Pancreas (tissue), 10 donors: ENCODE data around the gene PCED1B. TPM values are rescaled to one million over a fixed set of nuclear protein-coding genes. Genes with fewer than 3 reads are reported as not detected.

Experiments
- ATAC-seq, 4 donors: fragments of 200-7000 bp; cut with Tn5 transposase; one replicate each; pipeline versions ENCODE4 v1.8.0 to v1.9.1; 2020; ENCODE audit warnings: mild to moderate bottlenecking in 4 of 4, moderate library complexity in 4 of 4
- DNase-seq, 6 donors: peaks; one replicate each; pipeline ENCODE4 v3.0.0-alpha.2; 2020
- FAIRE-seq: peaks from 2 replicates; lab custom pipeline; 2012; peaks lifted over from hg19 to GRCh38; lab: Jason Lieb, UNC
- H3K27ac ChIP-seq, 4 donors: fragments of 200-600 bp; sonication (generic); 1 replicate in 3 of 4; 2 replicates in 1 of 4; pipeline versions ENCODE4 v1.5.0 to v1.8.0; 2020
- H3K27me3 ChIP-seq, 4 donors: fragments of 200-600 bp; one replicate each; pipeline ENCODE4 v1.8.0; 2021
- H3K36me3 ChIP-seq, 3 donors: fragments of 200-600 bp; sonication (generic) in 1 of 3; one replicate each; pipeline versions ENCODE4 v1.5.0 to v1.8.0; 2020 to 2021
- H3K4me1 ChIP-seq, 3 donors: fragments of 200-600 bp; one replicate each; pipeline ENCODE4 v1.8.0; 2021
- H3K4me3 ChIP-seq, 4 donors: fragments of 200-600 bp; sonication (generic) in 2 of 4; one replicate each; pipeline versions ENCODE4 v1.5.0 to v1.8.0; 2020 to 2021
- H3K9me3 ChIP-seq, 4 donors: fragments of 200-600 bp; one replicate each; pipeline ENCODE4 v1.8.0; 2021
- CTCF ChIP-seq, 4 donors: fragments of 200-600 bp; sonication (generic) in 3 of 4; IDR thresholded peaks; one replicate each; pipeline versions ENCODE4 v1.5.0 to v1.8.0; 2021; ENCODE audit warnings: antibody characterized with exemption in 4 of 4
- WGBS, 2 donors: extraction: QIAGEN DNeasy Blood & Tissue Kit; methylation state at CpG; one replicate each; pipeline ENCODE4 v1.1.7; 2013; 5-methylcytosine and 5-hydroxymethylcytosine counted together
- intact Hi-C, 3 donors: fragments of 100-400 bp; cut with DNase I; formaldehyde crosslinking; loops; one replicate each; pipeline versions ENCODE4 v1.11.1 to v1.14.2; 2022
- polyA plus RNA-seq, 2 donors: library from polyadenylated mRNA; stranded (reverse); fragments of 200-250 nt; gene quantifications; one replicate each; pipeline ENCODE4 v1.2.3, GENCODE V29; 2013
- total RNA-seq, 6 donors: library from RNA; stranded (reverse); fragmentation: NEBNext Ultra II Directional in 4 of 6; extraction: Animal tissue kit (Norgen Biotek cat#: 25700) in 4 of 6; gene quantifications; one replicate each; pipeline versions ENCODE4 v1.2.1 to v1.2.4, GENCODE V29; 2021 to 2023
- donor health status: healthy with polysubstance abuse.
- donor health status: DM: no; HTN: no; CAD: no; lungs with moderate emphysema.
- donor health status: DM: no; HTN: no; CAD: no.
- donor health status: control.
- donor health status: control.
- donor health status: Bipolar disorder and iron deficiency.
- donor health status: DM: yes; HTN: yes; CAD: no.
- donor health status: DM: no; HTN: no; CAD: no.
- donor health status: DM: no; HTN: no; CAD: no.
- donor health status: DM: yes; HTN: yes; CAD: no.

The PCED1B gene
- total and polyA plus RNA-seq, 8 donors, result 0.71 to 6.4 (median 1.7) TPM

- H3K27ac ChIP-seq, result no peak overlapping the region
- no peak overlapping the region for H3K4me3 ChIP-seq
- 84 to 88% methylated on average over 2 of the region's 2 CpGs for WGBS, 2 donors
- DNase-seq (no peak), ATAC-seq (no peak), FAIRE-seq (no peak)
- H3K9me3 ChIP-seq, result no peaks in the 10 kb centered on the region
- intact Hi-C loops, result no loop called here
- no peaks in the 10 kb centered on the region for H3K27me3 ChIP-seq
- TF ChIP-seq CTCF (IDR thresholded peaks at IDR 0.05), result no peak
- H3K36me3 ChIP-seq, result no peaks in the 10 kb centered on the region
- peaks cover 0 to 35% (median 23%) of the 10 kb centered on the region in 3 donors for H3K4me1 ChIP-seq
These were observed 106.8 kb downstream of the PCED1B start for GRCh38 chr12:47186246-47186645.

GRCh38 chr12:47188576-47189441, 109.4 kb downstream of the PCED1B start:
- H3K4me3 ChIP-seq, result no peak overlapping the region
- H3K4me1 ChIP-seq, result peaks cover 0 to 31% (median 22%) of the 10 kb centered on the region in 3 donors
- no peak for TF ChIP-seq CTCF (IDR thresholded peaks at IDR 0.05)
- H3K36me3 ChIP-seq, result no peaks in the 10 kb centered on the region
- ATAC-seq (peak in 3 of 4 donors; percentile 25 to 61 (median 31)), DNase-seq (peak in 1 of 6 donors; percentile 30), FAIRE-seq (no peak)
- no peaks in the 10 kb centered on the region for H3K9me3 ChIP-seq
- no peaks in the 10 kb centered on the region for H3K27me3 ChIP-seq
- 41 to 48% methylated on average over 6 of the region's 6 CpGs for WGBS, 2 donors
- H3K27ac ChIP-seq, result peak overlapping the region in 2 of 4 donors; percentile 9 to 53
- intact Hi-C loops, result no loop called here

- FAIRE-seq (no peak), ATAC-seq (peak in 1 of 4 donors; percentile 42), DNase-seq (no peak)
- H3K36me3 ChIP-seq, result no peaks in the 10 kb centered on the region
- H3K27me3 ChIP-seq, result no peaks in the 10 kb centered on the region
- intact Hi-C loops, result no loop called here
- peaks cover 0 to 30% (median 13%) of the 10 kb centered on the region in 3 donors for H3K4me1 ChIP-seq
- H3K27ac ChIP-seq, result no peak overlapping the region
- H3K9me3 ChIP-seq, result no peaks in the 10 kb centered on the region
- no peak for TF ChIP-seq CTCF (IDR thresholded peaks at IDR 0.05)
- WGBS, 2 donors, result 49 to 56% methylated on average over 3 of the region's 3 CpGs
- H3K4me3 ChIP-seq, result no peak overlapping the region
These were observed 110.3 kb downstream of the PCED1B start for GRCh38 chr12:47189728-47190127.

- FAIRE-seq (no peak), ATAC-seq (no peak), DNase-seq (no peak)
- WGBS, 2 donors, result 80 to 86% methylated on average over 3 of the region's 3 CpGs
- TF ChIP-seq CTCF (IDR thresholded peaks at IDR 0.05), result no peak
- Histone ChIP-seq H3K9me3 (no peaks in the 10 kb centered on the region), H3K4me1 (peaks cover 0 to 24% (median 7%) of the 10 kb centered on the region in 3 donors), H3K27ac (no peak overlapping the region), H3K4me3 (no peak overlapping the region), H3K27me3 (no peaks in the 10 kb centered on the region), H3K36me3 (no peaks in the 10 kb centered on the region)
- intact Hi-C loops, result no loop called here
These were observed 110.9 kb downstream of the PCED1B start for GRCh38 chr12:47190271-47190750.

- TF ChIP-seq CTCF (IDR thresholded peaks at IDR 0.05), result no peak
- H3K27me3 ChIP-seq, result no peaks in the 10 kb centered on the region
- 34 to 59% methylated on average over 3 of the region's 3 CpGs for WGBS, 2 donors
- H3K4me3 ChIP-seq, result no peak overlapping the region
- H3K4me1 ChIP-seq, result peaks cover 0 to 22% (median 3%) of the 10 kb centered on the region in 3 donors
- no peaks in the 10 kb centered on the region for H3K9me3 ChIP-seq
- no peak for DNase-seq
- intact Hi-C loops, result no loop called here
- no peak overlapping the region for H3K27ac ChIP-seq
- ATAC-seq, result no peak
- no peak for FAIRE-seq
- no peaks in the 10 kb centered on the region for H3K36me3 ChIP-seq
These were observed 111.5 kb downstream of the PCED1B start for GRCh38 chr12:47190905-47191304.
